COLO829 (cell line): ENCODE measurements around the gene GPR107.
A peak's percentile ranks its signal among the peaks of the same experiment; 100 is the strongest.

Source experiments
- DNase-seq: peaks from one replicate; pipeline ENCODE4 v3.0.0; 2012; ENCODE audit warnings: low spot score

GPR107 gene

GRCh38 chr9:130160862-130161470, 107.3 kb downstream of the GPR107 start:
- no peak for DNase-seq

GRCh38 chr9:130165579-130165978, 111.9 kb downstream of the GPR107 start:
- DNase-seq: no peak

GRCh38 chr9:130166399-130166798, 112.7 kb downstream of the GPR107 start:
- no peak for DNase-seq

GRCh38 chr9:130167927-130168326, 114.2 kb downstream of the GPR107 start:
- DNase-seq: no peak

GRCh38 chr9:130171226-130172148, 117.8 kb downstream of the GPR107 start:
- no peak for DNase-seq

GRCh38 chr9:130172161-130172857, 118.6 kb downstream of the GPR107 start, which contains the start of gene NCS1:
Gene NCS1 (plus strand): TSS chr9:130172404. CDS start chr9:130172664, 260 bp downstream.
- DNase-seq: peak; percentile 89

- no peak for DNase-seq
Observed at GRCh38 chr9:130172858-130173665, 119.4 kb downstream of the GPR107 start.

- DNase-seq: no peak
Observed at GRCh38 chr9:130173666-130173983, 119.9 kb downstream of the GPR107 start.

- no peak for DNase-seq
Observed at GRCh38 chr9:130174025-130174424, 120.3 kb downstream of the GPR107 start.

- DNase-seq: no peak
Observed at GRCh38 chr9:130174920-130175321, 121.2 kb downstream of the GPR107 start.

- no peak for DNase-seq
Observed at GRCh38 chr9:130175355-130175754, 121.6 kb downstream of the GPR107 start.

- DNase-seq: no peak
Observed at GRCh38 chr9:130176760-130177159, 123.1 kb downstream of the GPR107 start.

GRCh38 chr9:130177898-130178805, 124.4 kb downstream of the GPR107 start:
- DNase-seq: no peak

GRCh38 chr9:130179331-130179907, 125.7 kb downstream of the GPR107 start:
- no peak for DNase-seq

GRCh38 chr9:130180516-130180915, 126.8 kb downstream of the GPR107 start:
- no peak for DNase-seq

- no peak for DNase-seq
Observed at GRCh38 chr9:130181678-130182380, 128.1 kb downstream of the GPR107 start.

GRCh38 chr9:130182381-130182909, 128.7 kb downstream of the GPR107 start:
- no peak for DNase-seq

- DNase-seq: peak; percentile 62
Observed at GRCh38 chr9:130183133-130183762, 129.5 kb downstream of the GPR107 start.

- DNase-seq: no peak
Observed at GRCh38 chr9:130185017-130185416, 131.3 kb downstream of the GPR107 start.
